GM15510 (cell line): ENCODE measurements around the gene ARL5A.

Experiments
- POLR2A ChIP-seq: IDR thresholded peaks from 3 replicates; pipeline ENCODE4 v1.6.1; 2011; ENCODE audit warnings: borderline replicate concordance; ENCODE audit not compliant: insufficient read length; ENCODE audit errors: extremely low read depth

The ARL5A gene

GRCh38 chr2:151790689-151791088, 37.5 kb downstream of the ARL5A start:
- no peak for TF ChIP-seq POLR2A

DNA sequence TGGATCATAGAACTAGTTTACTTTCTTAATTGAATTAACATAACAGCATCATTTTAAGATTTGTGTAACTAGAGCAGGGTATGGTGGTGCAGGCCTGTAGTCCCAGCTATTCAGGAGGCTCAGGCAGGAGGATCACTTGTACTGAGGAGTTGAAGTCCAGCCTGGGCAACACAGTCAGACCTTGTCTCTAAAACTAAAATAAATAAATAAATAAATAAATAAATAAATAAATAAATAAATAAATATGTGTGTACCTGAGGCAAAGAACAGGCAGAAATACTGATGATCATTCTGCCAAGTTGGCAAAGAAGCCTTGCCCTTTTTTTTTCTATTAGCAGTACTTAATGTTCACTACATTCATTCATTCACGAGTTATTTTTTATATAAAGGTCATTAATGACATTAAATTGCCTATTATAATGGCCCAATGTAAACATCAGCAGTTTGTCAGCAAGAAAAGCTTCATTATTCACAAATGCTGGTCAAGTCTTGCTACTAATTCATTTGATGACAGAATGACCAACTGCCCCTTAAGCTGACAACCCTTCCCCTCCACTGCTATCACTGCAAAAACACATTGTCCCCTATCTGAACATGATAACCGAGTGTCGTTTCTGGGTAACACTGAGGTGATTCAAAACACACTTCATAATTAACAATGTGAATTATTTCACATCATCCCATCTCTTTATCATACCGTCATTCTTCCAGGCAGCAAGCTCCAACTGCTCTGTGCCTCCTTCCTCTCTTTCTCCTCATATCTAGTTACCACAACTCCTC, 39.0 kb downstream of the ARL5A start:
- no peak for TF ChIP-seq POLR2A

DNA sequence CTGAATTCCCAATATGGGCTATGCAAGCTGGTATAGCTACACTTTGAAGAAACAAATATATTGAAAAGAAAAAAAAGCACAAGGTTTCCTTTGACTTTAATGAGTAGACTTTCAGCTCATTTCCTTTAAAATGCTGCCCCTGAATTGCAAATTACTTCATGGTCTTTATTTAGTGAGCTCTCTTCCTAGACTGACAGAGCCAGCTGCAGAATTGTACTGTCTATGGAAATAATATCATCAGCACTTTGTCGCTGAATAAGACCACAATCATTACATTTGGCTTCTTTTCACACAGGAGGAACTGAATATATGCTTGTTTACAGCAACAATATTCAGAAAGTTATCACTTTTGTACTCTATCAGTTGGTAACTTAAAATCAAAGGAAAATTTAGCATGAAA, 41.7 kb downstream of the ARL5A start:
- no peak for TF ChIP-seq POLR2A

GRCh38 chr2:151786077-151786476, 42.1 kb downstream of the ARL5A start:
- TF ChIP-seq POLR2A: no peak

DNA sequence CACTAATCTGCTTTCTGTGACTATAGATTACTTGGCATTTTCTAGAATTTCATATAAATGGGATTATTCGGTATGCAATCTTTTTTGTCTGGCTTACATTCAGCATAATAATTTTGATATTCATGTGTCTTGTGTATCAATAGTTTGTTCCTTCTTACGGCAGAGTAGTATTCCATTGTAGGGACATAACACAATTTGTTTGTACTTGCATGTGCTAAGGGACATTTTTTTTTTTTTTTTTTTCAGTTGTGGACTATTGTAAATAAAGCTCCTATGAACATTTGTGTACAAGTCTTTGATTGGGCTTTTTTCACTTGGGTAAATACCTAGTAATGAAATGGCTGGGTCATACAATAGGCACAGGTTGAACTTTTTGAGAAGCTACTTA, 45.1 kb downstream of the ARL5A start:
- no peak for TF ChIP-seq POLR2A

DNA sequence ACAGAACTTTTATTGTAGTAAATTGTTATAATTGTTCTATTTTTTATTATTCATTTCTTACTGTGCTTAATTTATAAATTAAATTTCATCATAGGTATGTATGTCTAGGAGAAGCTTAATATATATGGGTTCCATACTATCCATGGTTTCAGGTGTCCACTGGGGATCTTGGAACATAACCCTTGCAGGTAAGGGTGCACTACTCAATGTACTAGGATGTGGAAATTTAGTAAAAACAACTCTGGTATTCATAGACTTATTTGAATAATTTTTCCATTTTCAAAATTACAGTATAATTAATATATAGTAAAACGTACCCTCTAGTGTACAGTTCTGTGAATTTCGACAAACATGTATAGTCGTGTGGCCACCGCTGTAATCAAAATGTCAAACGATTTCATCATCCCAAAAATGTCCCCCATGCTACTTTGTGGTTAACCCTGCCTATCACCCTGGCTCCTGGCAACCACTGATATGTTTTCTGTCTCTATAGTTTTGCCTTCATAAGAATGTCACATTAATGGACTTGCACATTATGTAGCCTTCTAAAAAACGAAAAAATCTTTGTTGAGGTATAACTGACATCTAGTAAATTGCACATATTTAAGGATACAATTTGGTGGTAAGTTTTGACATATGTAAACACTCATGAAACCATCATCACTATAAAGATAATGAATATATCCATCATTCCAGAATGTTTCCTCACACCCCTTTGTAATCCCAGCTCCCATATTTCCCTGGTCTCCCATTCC, 45.7 kb downstream of the ARL5A start:
- TF ChIP-seq POLR2A: no peak

GRCh38 chr2:151781642-151782041, 46.6 kb downstream of the ARL5A start:
- no peak for TF ChIP-seq POLR2A

GRCh38 chr2:151780938-151781337, 47.3 kb downstream of the ARL5A start:
- TF ChIP-seq POLR2A: no peak

DNA sequence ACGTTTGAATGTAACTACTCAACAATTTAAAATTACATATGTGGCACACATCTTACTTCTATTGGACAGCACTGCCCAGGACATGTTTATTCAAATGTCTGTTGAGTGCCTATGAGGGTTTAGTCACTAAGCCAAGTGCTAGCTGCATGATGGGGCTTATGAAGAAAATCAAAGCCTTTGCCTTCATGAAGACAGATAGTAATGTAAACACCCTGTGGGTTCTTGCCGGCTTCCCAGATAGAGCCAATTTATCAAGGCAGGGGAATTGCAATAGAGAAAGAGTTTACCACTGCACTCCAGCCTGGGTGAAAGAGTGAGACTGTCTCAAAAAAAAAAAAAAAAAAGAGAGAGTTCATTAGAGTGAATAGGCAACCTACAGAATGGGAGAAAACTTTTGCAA, 50.3 kb downstream of the ARL5A start:
- no peak for TF ChIP-seq POLR2A

DNA sequence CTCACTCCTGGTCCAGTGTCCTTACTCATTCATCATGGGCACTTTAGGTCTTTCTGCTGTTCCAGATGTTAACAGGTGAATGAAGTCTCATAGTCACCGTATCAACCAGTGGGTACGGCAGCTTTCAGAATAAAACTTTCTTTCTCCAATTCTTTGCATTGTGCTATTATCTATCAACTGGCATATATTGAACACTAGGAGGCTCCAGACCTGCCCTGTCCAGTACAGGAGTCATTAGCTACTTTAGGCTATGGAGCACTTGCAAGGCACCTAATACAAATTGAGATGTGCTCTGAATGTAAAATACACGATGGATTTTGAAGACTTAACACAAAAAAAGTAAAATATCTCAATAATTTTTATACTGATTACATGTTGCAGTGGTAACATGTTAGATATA, 50.7 kb downstream of the ARL5A start:
- no peak for TF ChIP-seq POLR2A

GRCh38 chr2:151776367-151776766, 51.9 kb downstream of the ARL5A start:
- TF ChIP-seq POLR2A: no peak

- no peak for TF ChIP-seq POLR2A
Observed at GRCh38 chr2:151775057-151775740, 53.0 kb downstream of the ARL5A start.

GRCh38 chr2:151774506-151774905, 53.7 kb downstream of the ARL5A start:
- no peak for TF ChIP-seq POLR2A

- TF ChIP-seq POLR2A: no peak
Observed at GRCh38 chr2:151771599-151772358, 56.4 kb downstream of the ARL5A start.

DNA sequence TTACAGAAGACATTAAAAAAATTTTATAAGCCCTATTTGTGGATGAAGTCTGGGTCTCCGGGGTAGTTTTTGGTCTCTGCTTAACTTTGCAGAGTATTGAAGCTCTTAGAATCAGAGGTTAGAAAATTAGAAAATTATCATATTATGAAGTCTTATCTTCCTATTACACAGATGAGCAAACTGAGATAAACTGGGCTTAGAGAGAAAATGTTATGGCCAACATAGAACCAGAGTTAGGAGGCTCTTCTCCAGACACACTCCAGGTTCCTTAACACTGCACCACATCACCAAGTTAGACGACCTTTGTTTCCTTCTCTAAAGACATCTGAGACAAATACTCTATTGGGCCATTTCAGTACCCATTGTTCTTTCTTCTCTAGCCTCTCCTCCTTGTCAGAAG, 57.2 kb downstream of the ARL5A start:
- no peak for TF ChIP-seq POLR2A
